Right atrium auricular region (tissue), 2 donors: Measurements from ENCODE around the gene ZNF627. TPM values are rescaled to one million over a fixed set of nuclear protein-coding genes. Genes with fewer than 3 reads are reported as not detected.
A peak's percentile ranks its signal among the peaks of the same experiment; 100 is the strongest.

Source experiments
- DNase-seq: peaks from one replicate; pipeline ENCODE4 v3.0.0-alpha.2; 2019; ENCODE audit warnings: low spot score
- H3K27ac ChIP-seq, 2 donors: fragments of 200-600 bp; sonication (generic); 1 replicate in 1 of 2; 2 replicates in 1 of 2; pipeline ENCODE4 v1.5.1; 2016 to 2019
- H3K27me3 ChIP-seq, 2 donors: fragments of 200-600 bp; sonication (generic); one replicate each; pipeline versions ENCODE4 v1.5.1 to v1.6.0; 2017 to 2019
- H3K36me3 ChIP-seq: fragments of 200-600 bp; sonication (generic); one replicate; pipeline ENCODE4 v1.5.1; 2016
- H3K4me1 ChIP-seq, 2 donors: fragments of 200-600 bp; sonication (generic); one replicate each; pipeline versions ENCODE4 v1.5.1 to v1.6.0; 2017 to 2019
- H3K4me3 ChIP-seq, 2 donors: fragments of 200-600 bp; sonication (generic); 1 replicate in 1 of 2; 2 replicates in 1 of 2; pipeline ENCODE4 v1.5.1; 2017 to 2019; ENCODE audit warnings: mild to moderate bottlenecking in 1 of 2, moderate library complexity in 1 of 2
- H3K9me3 ChIP-seq, 2 donors: fragments of 200-600 bp; sonication (generic); one replicate each; pipeline ENCODE4 v1.5.1; 2019
- CTCF ChIP-seq, 2 donors: fragments of 200-600 bp; sonication (generic); IDR thresholded peaks; one replicate each; pipeline ENCODE4 v1.5.1; 2019; ENCODE audit warnings: antibody characterized with exemption in 2 of 2
- total RNA-seq, 2 donors: library from RNA; depleted of rRNA; stranded (reverse); fragments of >200 nt; gene quantifications; one replicate each; pipeline ENCODE4 v1.1.0, GENCODE V29; 2016

Gene ZNF627
- total RNA-seq, 2 donors from 2014 or later: 6.0 to 6.7 TPM

- Histone ChIP-seq H3K27ac (no peak overlapping the region), H3K4me3 (no peak overlapping the region), H3K27me3 (no peaks in the 10 kb centered on the region), H3K4me1 (peaks cover 0 to 13% of the 10 kb centered on the region in 2 donors), H3K36me3 (no peaks in the 10 kb centered on the region), H3K9me3 (no peaks in the 10 kb centered on the region)
- no peak for TF ChIP-seq CTCF (IDR thresholded peaks at IDR 0.05)
- DNase-seq: no peak
Observed at GRCh38 chr19:11581740-11582139, 15.5 kb upstream of the ZNF627 start.

- TF ChIP-seq CTCF (IDR thresholded peaks at IDR 0.05): no peak
- Histone ChIP-seq H3K36me3 (no peaks in the 10 kb centered on the region), H3K27me3 (no peaks in the 10 kb centered on the region), H3K4me1 (peaks cover 0 to 6% of the 10 kb centered on the region in 2 donors), H3K27ac (no peak overlapping the region), H3K4me3 (no peak overlapping the region), H3K9me3 (no peaks in the 10 kb centered on the region)
- DNase-seq: no peak
Observed at GRCh38 chr19:11586331-11586730, 11.0 kb upstream of the ZNF627 start.

GRCh38 chr19:11587302-11587974, 9.8 kb upstream of the ZNF627 start:
- peak; percentile 72 for DNase-seq
- H3K36me3 ChIP-seq: no peaks in the 10 kb centered on the region
- H3K27me3 ChIP-seq: no peaks in the 10 kb centered on the region
- H3K4me1 ChIP-seq: peaks cover 0 to 6% of the 10 kb centered on the region in 2 donors
- H3K9me3 ChIP-seq: no peaks in the 10 kb centered on the region
- no peak overlapping the region for H3K4me3 ChIP-seq
- TF ChIP-seq CTCF (IDR thresholded peaks at IDR 0.05): peak; percentile 82 to 88
- H3K27ac ChIP-seq: no peak overlapping the region

DNA sequence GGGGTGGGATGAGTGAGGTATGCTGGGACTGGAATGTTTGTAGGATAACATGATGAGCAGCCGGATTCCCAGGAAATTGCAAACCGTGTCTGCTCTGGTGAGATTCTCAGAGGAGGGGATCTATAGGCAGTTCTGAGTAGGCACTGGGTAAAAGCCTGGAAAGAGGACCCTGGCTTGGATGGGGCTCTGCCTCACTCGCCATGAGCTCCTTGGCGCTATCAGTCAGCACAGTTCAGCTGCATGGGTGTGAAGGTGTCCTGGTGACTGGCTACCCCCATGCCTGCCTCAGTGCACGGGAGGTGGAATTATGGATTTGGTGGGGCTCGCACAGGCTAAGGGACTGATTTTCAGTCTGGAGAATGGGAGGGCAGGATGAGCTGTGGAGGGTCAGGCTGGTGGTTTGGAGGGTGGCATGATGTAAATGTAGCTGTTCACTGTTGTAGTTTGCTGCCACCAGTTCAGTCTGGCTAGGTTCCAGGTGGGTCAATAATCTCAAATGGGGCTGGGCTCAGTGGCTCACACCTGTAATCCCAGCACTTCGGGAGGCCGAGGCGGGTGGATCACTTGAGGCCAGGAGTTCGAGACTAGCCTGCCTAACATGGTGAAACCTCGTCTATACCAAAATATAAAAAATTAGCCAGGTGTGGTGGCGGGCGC, 9.2 kb upstream of the ZNF627 start:
- Histone ChIP-seq H3K4me3 (no peak overlapping the region), H3K27me3 (no peaks in the 10 kb centered on the region)
- no peak for DNase-seq

DNA sequence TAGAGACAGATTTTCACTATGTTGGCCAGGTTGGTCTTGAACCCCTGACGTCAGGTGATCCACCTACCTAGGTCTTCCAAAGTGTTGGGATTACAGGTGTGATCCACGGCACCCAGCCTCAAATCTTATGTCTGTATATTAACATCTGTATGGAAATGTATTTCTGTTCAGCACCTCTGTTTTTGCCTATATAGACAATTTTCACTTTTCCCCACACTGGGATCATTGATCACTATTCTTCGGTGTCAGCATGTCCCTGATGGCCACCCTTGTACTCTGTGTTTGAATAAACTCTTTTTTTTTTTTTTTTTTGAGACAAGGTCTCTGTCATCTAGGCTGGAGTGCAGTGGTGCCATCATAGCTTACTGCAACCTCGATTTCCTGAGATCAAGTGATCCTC, 3.2 kb upstream of the ZNF627 start:
- Histone ChIP-seq H3K9me3 (no peaks in the 10 kb centered on the region), H3K36me3 (no peaks in the 10 kb centered on the region), H3K27ac (no peak overlapping the region), H3K4me1 (peaks cover 0 to 12% of the 10 kb centered on the region in 2 donors), H3K4me3 (no peak overlapping the region), H3K27me3 (no peaks in the 10 kb centered on the region)
- no peak for TF ChIP-seq CTCF (IDR thresholded peaks at IDR 0.05)
- DNase-seq: no peak

More for the DNA sequence above, 9.2 kb upstream of the ZNF627 start:
- no peaks in the 10 kb centered on the region for H3K36me3 ChIP-seq
- H3K4me1 ChIP-seq: peaks cover 0 to 6% of the 10 kb centered on the region in 2 donors
- H3K9me3 ChIP-seq: no peaks in the 10 kb centered on the region
- TF ChIP-seq CTCF (IDR thresholded peaks at IDR 0.05): no peak
- no peak overlapping the region for H3K27ac ChIP-seq
